Neural cell (in vitro differentiated cells): ENCODE results near the gene TIMMDC1. TPM values are rescaled to one million over a fixed set of nuclear protein-coding genes. Genes with fewer than 3 reads are reported as not detected.

Experiments
- H2AFZ ChIP-seq: fragments of 200-600, 300-800 bp; sonication (generic), shearing (Covaris generic); 2 replicates; pipeline ENCODE4 v1.6.0; 2014; ENCODE audit warnings: low read depth, mild to moderate bottlenecking, antibody characterized with exemption, low read length, moderate library complexity
- H3F3A ChIP-seq: fragments of 200-600 bp; shearing (Covaris generic); 2 replicates; pipeline ENCODE4 v1.6.1; 2016; ENCODE audit warnings: mild to moderate bottlenecking, moderate library complexity, mixed read lengths, antibody characterized with exemption, low read length; ENCODE audit not compliant: insufficient read depth, poor library complexity, severe bottlenecking
- H3K27ac ChIP-seq: fragments of 200-600, 300-800 bp; sonication (generic), shearing (Covaris generic); 2 replicates; pipeline ENCODE4 v1.5.1; 2014; ENCODE audit warnings: mild to moderate bottlenecking, low read length, moderate library complexity
- H3K27me3 ChIP-seq: fragments of 300-800, 200-600 bp; sonication (generic), shearing (Covaris generic); 2 replicates; pipeline ENCODE4 v1.6.0; 2014; ENCODE audit warnings: mild to moderate bottlenecking, low read depth, low read length, moderate library complexity; ENCODE audit not compliant: insufficient read depth
- H3K36me3 ChIP-seq: fragments of 300-800, 200-600 bp; sonication (generic), shearing (Covaris generic); 2 replicates; pipeline ENCODE4 v1.5.1; 2014; ENCODE audit warnings: mild to moderate bottlenecking, antibody characterized with exemption, low read length, moderate library complexity; ENCODE audit not compliant: insufficient read depth
- H3K4me2 ChIP-seq: fragments of 300-800, 200-600 bp; sonication (generic), shearing (Covaris generic); 2 replicates; pipeline ENCODE4 v1.6.0; 2014; ENCODE audit warnings: mild to moderate bottlenecking, low read length
- H3K4me3 ChIP-seq: fragments of 300-800, 200-600 bp; sonication (generic), shearing (Covaris generic); 2 replicates; pipeline ENCODE4 v1.5.1; 2014; ENCODE audit warnings: mild to moderate bottlenecking, low read length, moderate library complexity
- H3K79me2 ChIP-seq: fragments of 200-600 bp; shearing (Covaris generic); replicated peaks from 2 replicates; pipeline ENCODE4 v1.6.0; 2014; ENCODE audit warnings: mild to moderate bottlenecking, low read length, moderate library complexity; ENCODE audit not compliant: insufficient read depth
- H3K9ac ChIP-seq: fragments of 300-800, 200-600 bp; sonication (generic), shearing (Covaris generic); 2 replicates; pipeline ENCODE4 v1.6.1; 2016; ENCODE audit warnings: mild to moderate bottlenecking, low read length, mixed read lengths
- H3K9me2 ChIP-seq: fragments of 200-600 bp; shearing (Covaris generic); 2 replicates; pipeline ENCODE4 v1.6.1; 2016; ENCODE audit warnings: mild to moderate bottlenecking, low read length, mixed read lengths; ENCODE audit not compliant: insufficient read depth
- H3K9me3 ChIP-seq: fragments of 200-600, 300-800 bp; sonication (generic), shearing (Covaris generic); 2 replicates; pipeline ENCODE4 v1.6.1; 2016; ENCODE audit warnings: mild to moderate bottlenecking, mixed run types, low read length, moderate library complexity, mixed read lengths
- H4K20me1 ChIP-seq: fragments of 200-600 bp; shearing (Covaris generic); 2 replicates; pipeline ENCODE4 v1.6.1; 2016; ENCODE audit warnings: mild to moderate bottlenecking, mixed run types; ENCODE audit not compliant: insufficient read depth
- CTCF ChIP-seq: fragments of 450-650 bp; IDR thresholded peaks from 2 replicates; pipeline ENCODE4 v1.5.1; 2014; ENCODE audit warnings: antibody characterized with exemption, mild to moderate bottlenecking, moderate library complexity; ENCODE audit not compliant: poor library complexity, severe bottlenecking
- EP300 ChIP-seq: fragments of 450-650 bp; conservative IDR thresholded peaks from 2 replicates; pipeline ENCODE4 v1.6.1; 2014; ENCODE audit warnings: antibody characterized with exemption, mild to moderate bottlenecking, moderate library complexity; ENCODE audit not compliant: poor library complexity, severe bottlenecking
- EZH2 ChIP-seq: fragments of 200-600, 300-800 bp; shearing (Covaris generic), sonication (generic); IDR thresholded peaks from 2 replicates; pipeline ENCODE4 v1.6.1; 2014; ENCODE audit warnings: antibody characterized with exemption, low read length, borderline replicate concordance, mild to moderate bottlenecking; ENCODE audit not compliant: insufficient read depth, poor library complexity, severe bottlenecking
- MXI1 ChIP-seq: fragments of 450-650 bp; conservative IDR thresholded peaks from 2 replicates; pipeline ENCODE4 v1.6.1; 2014; ENCODE audit warnings: antibody characterized with exemption, mild to moderate bottlenecking; ENCODE audit not compliant: poor library complexity, severe bottlenecking
- POLR2AphosphoS5 ChIP-seq: IDR thresholded peaks from 2 replicates; pipeline ENCODE4 v1.6.1; 2012
- RAD21 ChIP-seq: fragments of 450-650 bp; conservative IDR thresholded peaks from 2 replicates; pipeline ENCODE4 v1.6.1; 2014; ENCODE audit warnings: antibody characterized with exemption, mild to moderate bottlenecking, moderate library complexity
- REST ChIP-seq: IDR thresholded peaks from 2 replicates; pipeline ENCODE4 v1.6.1; 2012; ENCODE audit warnings: borderline replicate concordance
- SMC3 ChIP-seq: fragments of 450-650 bp; conservative IDR thresholded peaks from 2 replicates; pipeline ENCODE4 v1.6.1; 2014; ENCODE audit warnings: antibody characterized with exemption, mild to moderate bottlenecking, moderate library complexity; ENCODE audit not compliant: poor library complexity
- TAF1 ChIP-seq: IDR thresholded peaks from 2 replicates; pipeline ENCODE4 v1.6.1; 2012; ENCODE audit warnings: low read depth
- polyA plus RNA-seq: library from polyadenylated mRNA; depleted of rRNA; stranded (reverse); fragments of >200 nt; gene quantifications from 2 replicates; pipeline ENCODE4 v1.2.3, GENCODE V29; 2014

The TIMMDC1 gene
- polyA plus RNA-seq, 1 donor from 2014 or later = 110 TPM

GRCh38 chr3:119542168-119542767 is 43.9 kb downstream of the TIMMDC1 start:
- Histone ChIP-seq H2AFZ (no peak overlapping the region), H3K4me2 (no peak overlapping the region), H3K36me3 (no peaks in the 10 kb centered on the region), H3K9ac (no peak overlapping the region), H3K4me3 (no peak overlapping the region), H3K27me3 (no peaks in the 10 kb centered on the region), H4K20me1 (no peaks in the 10 kb centered on the region), H3K27ac (no peak overlapping the region), H3F3A (no peaks in the 10 kb centered on the region), H3K79me2 (no peaks in the 10 kb centered on the region), H3K9me2 (no peaks in the 10 kb centered on the region), H3K9me3 (no peaks in the 10 kb centered on the region)
- no peak for TF ChIP-seq CTCF
- no peak for TF ChIP-seq SMC3
- TF ChIP-seq REST = no peak
- TF ChIP-seq TAF1 = no peak
- TF ChIP-seq POLR2AphosphoS5 = no peak
- no peak for TF ChIP-seq EZH2
- no peak for TF ChIP-seq EP300
- TF ChIP-seq MXI1 = no peak

- H2AFZ ChIP-seq = no peak overlapping the region
- no peaks in the 10 kb centered on the region for H3K36me3 ChIP-seq
- no peaks in the 10 kb centered on the region for H4K20me1 ChIP-seq
- H3K9ac ChIP-seq = no peak overlapping the region
- no peaks in the 10 kb centered on the region for H3F3A ChIP-seq
- H3K4me3 ChIP-seq = no peak overlapping the region
- no peaks in the 10 kb centered on the region for H3K9me2 ChIP-seq
- H3K9me3 ChIP-seq = no peaks in the 10 kb centered on the region
- no peak overlapping the region for H3K27ac ChIP-seq
- TF ChIP-seq POLR2AphosphoS5 = no peak
- TF ChIP-seq RAD21 = no peak
- TF ChIP-seq REST = no peak
- TF ChIP-seq EP300 = no peak
- TF ChIP-seq CTCF = no peak
- TF ChIP-seq MXI1 = no peak
- no peak for TF ChIP-seq SMC3
- TF ChIP-seq TAF1 = no peak
- no peak for TF ChIP-seq EZH2
- no peak overlapping the region for H3K4me2 ChIP-seq
- H3K27me3 ChIP-seq = no peaks in the 10 kb centered on the region
- no peaks in the 10 kb centered on the region for H3K79me2 ChIP-seq
Observed at GRCh38 chr3:119543147-119543546, 44.8 kb downstream of the TIMMDC1 start.
